Common myeloid progenitor, CD34-positive (primary cell): ENCODE results near the gene MROH7.
"Not testable (repeated sequence)": the region's sequence is repeated elsewhere in the genome, so short reads cannot be mapped to it uniquely, and the experiment has no call there.

Experiments used
- CTCF ChIA-PET: fragments of 350-600 bp; sonication (Branson Sonifier 250); formaldehyde crosslinking; loops from one replicate; lab custom pipeline; 2021; ENCODE audit warnings: antibody characterized with exemption; lab: Charles Lee
- POLR2A ChIA-PET: fragments of 350-600 bp; sonication (Branson Sonifier 250); formaldehyde crosslinking; loops from one replicate; lab custom pipeline; 2021; ENCODE audit warnings: antibody characterized with exemption; lab: Charles Lee
- DNase-seq, 3 donors: peaks; one replicate each; pipeline versions ENCODE4 v3.0.0 to v3.0.0-alpha.2; 2013
- H3K27ac ChIP-seq, 2 experiments: 1 replicate in 1 of 2; 2 replicates in 1 of 2; pipeline ENCODE4 v1.7.0; 2013; ENCODE audit warnings: inconsistent platforms in 2 of 2, low read length in 2 of 2, mild to moderate bottlenecking in 2 of 2, low read depth in 1 of 2, moderate library complexity in 1 of 2; ENCODE audit not compliant: severe bottlenecking in 2 of 2, insufficient read depth in 1 of 2, poor library complexity in 1 of 2
- H3K27me3 ChIP-seq, 5 experiments: replicated peaks in 2 of 5; 1 replicate in 3 of 5; 2 replicates in 2 of 5; pipeline versions ENCODE4 v1.6.1 to v1.7.0; 2013; ENCODE audit warnings: low read length in 4 of 5, mild to moderate bottlenecking in 2 of 5, moderate library complexity in 2 of 5, inconsistent platforms in 1 of 5; ENCODE audit not compliant: insufficient read depth in 5 of 5, control insufficient read depth in 4 of 5
- H3K36me3 ChIP-seq, 4 experiments: 1 replicate in 2 of 4; 2 replicates in 2 of 4; pipeline versions ENCODE4 v1.6.1 to v1.7.0; 2013; ENCODE audit warnings: low read length in 3 of 4, control low read depth in 1 of 4, mild to moderate bottlenecking in 1 of 4; ENCODE audit not compliant: control insufficient read depth in 4 of 4, insufficient read depth in 4 of 4
- H3K4me1 ChIP-seq, 4 experiments: 1 replicate in 3 of 4; 2 replicates in 1 of 4; pipeline versions ENCODE4 v1.6.1 to v1.7.1; 2013; ENCODE audit warnings: low read length in 3 of 4, mild to moderate bottlenecking in 3 of 4, control low read depth in 1 of 4, inconsistent platforms in 1 of 4, moderate library complexity in 1 of 4; ENCODE audit not compliant: control insufficient read depth in 4 of 4, insufficient read depth in 4 of 4; ENCODE audit errors: control extremely low read depth in 1 of 4
- H3K4me3 ChIP-seq, 7 experiments: 1 replicate in 4 of 7; 2 replicates in 3 of 7; pipeline versions ENCODE4 v1.5.1 to v1.7.0; 2013; ENCODE audit warnings: mild to moderate bottlenecking in 7 of 7, low read length in 6 of 7, moderate library complexity in 6 of 7, inconsistent platforms in 2 of 7, low read depth in 2 of 7, control low read depth in 1 of 7; ENCODE audit not compliant: insufficient read depth in 4 of 7, control insufficient read depth in 1 of 7; ENCODE audit errors: extremely low read depth in 1 of 7
- H3K9me3 ChIP-seq, 5 experiments: 1 replicate in 4 of 5; 2 replicates in 1 of 5; pipeline versions ENCODE4 v1.6.1 to v1.7.1; 2013; ENCODE audit warnings: low read length in 4 of 5, mild to moderate bottlenecking in 2 of 5, inconsistent platforms in 1 of 5, low read depth in 1 of 5, moderate library complexity in 1 of 5; ENCODE audit not compliant: control insufficient read depth in 4 of 5, insufficient read depth in 2 of 5; ENCODE audit errors: control extremely low read depth in 1 of 5
- WGBS: methylation state at CpG from one replicate; pipeline ENCODE4 v1.1.5; 2013; ENCODE audit not compliant: insufficient coverage; 5-methylcytosine and 5-hydroxymethylcytosine counted together

MROH7 gene

DNA sequence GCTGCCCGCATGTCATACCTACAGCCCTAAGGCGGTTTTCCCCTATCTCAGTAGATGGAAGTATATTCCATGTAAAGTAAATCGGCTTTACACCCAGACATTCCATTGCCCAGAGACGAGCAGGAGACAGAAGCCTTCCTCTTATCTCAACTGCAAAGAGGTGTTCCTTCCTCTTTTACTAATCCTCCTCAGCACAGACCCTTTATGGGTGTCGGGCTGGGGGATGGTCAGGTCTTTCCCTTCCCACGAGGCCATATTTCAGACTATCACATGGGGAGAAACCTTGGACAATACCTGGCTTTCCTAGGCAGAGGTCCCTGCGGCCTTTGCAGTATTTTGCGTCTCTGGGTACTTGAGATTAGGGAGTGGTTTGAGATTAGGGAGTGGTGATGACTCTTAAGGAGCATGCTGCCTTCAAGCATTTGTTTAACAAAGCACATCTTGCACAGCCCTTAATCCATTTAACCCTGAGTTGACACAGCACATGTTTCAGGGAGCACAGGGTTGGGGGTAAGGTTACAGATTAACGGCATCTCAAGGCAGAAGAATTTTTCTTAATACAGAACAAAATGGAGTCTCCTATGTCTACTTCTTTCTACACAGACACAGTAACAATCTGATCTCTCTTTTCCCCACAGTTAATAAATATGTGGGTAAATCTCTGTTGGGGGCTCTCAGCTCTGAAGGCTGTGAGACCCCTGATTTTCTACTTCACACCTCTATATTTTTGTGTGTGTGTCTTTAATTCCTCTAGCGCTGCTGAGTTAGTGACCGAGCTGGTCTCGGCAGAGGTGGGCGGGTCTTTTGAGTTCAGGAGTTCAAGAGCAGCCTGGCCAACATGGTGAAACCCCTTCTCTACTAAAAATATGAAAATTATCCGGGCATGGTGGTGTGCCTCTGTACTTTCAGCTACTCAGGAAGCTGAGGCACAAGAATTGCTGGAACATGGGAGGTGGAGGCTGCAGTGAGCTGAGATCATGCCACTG lies 4.8 kb upstream of the MROH7 start:
- H3K27me3 ChIP-seq, POLR2A ChIA-PET, DNase-seq, H3K27ac ChIP-seq, H3K4me1 ChIP-seq, H3K4me3 ChIP-seq, H3K9me3 ChIP-seq: not testable (repeated sequence)
- H3K36me3 ChIP-seq = peaks cover 0 to 11% (median 0%) of the 10 kb centered on the region in 4 experiments
- WGBS = 100% methylated on average over 1 of the region's 14 CpGs
- CTCF ChIA-PET = interaction anchor here (1.4 kb wide), 1 partner anchor 14 kb away, joined by 3 read pairs; no protein-coding TSS in a partner anchor

DNA sequence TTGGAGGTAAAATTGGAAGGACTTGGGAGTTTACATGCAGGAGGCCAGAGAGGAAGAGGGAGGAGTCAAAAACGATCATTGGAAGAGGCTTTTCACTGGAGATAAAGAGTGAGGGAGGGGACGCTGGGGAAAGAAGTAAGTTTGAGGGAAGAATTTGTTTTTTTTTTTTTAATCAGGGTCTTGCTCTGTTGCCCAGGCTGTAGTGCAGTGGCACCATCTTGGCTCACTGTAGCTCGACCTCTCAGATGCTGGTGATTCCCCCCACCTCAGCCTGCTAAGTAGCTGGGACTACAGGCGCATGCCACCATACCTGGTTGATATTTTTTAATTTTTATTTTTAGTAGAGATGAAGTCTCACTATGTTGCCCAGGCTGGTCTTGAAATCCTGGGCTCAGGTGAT lies 1.2 kb upstream of the MROH7 start:
- POLR2A ChIA-PET = interaction anchor here (0.6 kb wide), 1 partner anchor 679 kb away, joined by 3 read pairs; no protein-coding TSS in a partner anchor
- no peak for DNase-seq
- CTCF ChIA-PET = interaction anchor here (0.6 to 1.4 kb wide), 2 partner anchors 60 to 855 kb away, joined by 3 to 4 read pairs; no protein-coding TSS in a partner anchor
- peaks cover 0 to 26% (median 12%) of the 10 kb centered on the region in 5 experiments for H3K9me3 ChIP-seq
- no peak overlapping the region for H3K4me3 ChIP-seq
- H3K27me3 ChIP-seq = no peaks in the 10 kb centered on the region
- peaks cover 0 to 4% (median 0%) of the 10 kb centered on the region in 4 experiments for H3K4me1 ChIP-seq
- H3K27ac ChIP-seq = no peak overlapping the region
- peaks cover 0 to 4% (median 1%) of the 10 kb centered on the region in 4 experiments for H3K36me3 ChIP-seq
- WGBS = 68% methylated on average over 2 of the region's 4 CpGs

DNA sequence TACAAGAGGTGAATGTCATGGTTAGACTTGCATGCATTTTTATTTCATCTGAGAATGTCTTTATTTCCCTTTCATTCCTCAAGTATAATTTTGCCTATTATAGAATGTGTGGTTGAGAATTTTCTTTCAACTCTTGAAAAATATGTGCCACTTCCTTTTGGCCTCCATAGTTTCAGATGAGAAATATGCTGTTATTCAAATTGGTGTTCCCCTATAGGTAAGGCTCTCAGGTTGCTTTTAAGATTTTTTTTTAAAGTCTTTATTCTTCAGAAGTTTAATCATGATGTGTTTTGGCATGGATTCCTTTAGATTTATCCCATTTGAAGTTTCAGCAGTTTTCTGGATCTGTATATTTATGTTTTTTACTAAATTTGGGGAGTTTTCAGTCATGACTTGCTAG lies 2.1 kb downstream of the MROH7 start:
- Histone ChIP-seq H3K4me1 (no peaks in the 10 kb centered on the region), H3K36me3 (peaks cover 0 to 3% (median 0%) of the 10 kb centered on the region in 4 experiments), H3K27me3 (no peaks in the 10 kb centered on the region), H3K27ac (no peak overlapping the region), H3K9me3 (peaks cover 0 to 26% (median 12%) of the 10 kb centered on the region in 5 experiments), H3K4me3 (no peak overlapping the region)
- POLR2A ChIA-PET = no interaction called here
- DNase-seq = peak in 2 of 3 donors; percentile 13 to 40
- CTCF ChIA-PET = interaction anchor here (1.1 to 1.2 kb wide), 2 partner anchors 7 to 12 kb away, joined by 3 read pairs; no protein-coding TSS in a partner anchor

DNA sequence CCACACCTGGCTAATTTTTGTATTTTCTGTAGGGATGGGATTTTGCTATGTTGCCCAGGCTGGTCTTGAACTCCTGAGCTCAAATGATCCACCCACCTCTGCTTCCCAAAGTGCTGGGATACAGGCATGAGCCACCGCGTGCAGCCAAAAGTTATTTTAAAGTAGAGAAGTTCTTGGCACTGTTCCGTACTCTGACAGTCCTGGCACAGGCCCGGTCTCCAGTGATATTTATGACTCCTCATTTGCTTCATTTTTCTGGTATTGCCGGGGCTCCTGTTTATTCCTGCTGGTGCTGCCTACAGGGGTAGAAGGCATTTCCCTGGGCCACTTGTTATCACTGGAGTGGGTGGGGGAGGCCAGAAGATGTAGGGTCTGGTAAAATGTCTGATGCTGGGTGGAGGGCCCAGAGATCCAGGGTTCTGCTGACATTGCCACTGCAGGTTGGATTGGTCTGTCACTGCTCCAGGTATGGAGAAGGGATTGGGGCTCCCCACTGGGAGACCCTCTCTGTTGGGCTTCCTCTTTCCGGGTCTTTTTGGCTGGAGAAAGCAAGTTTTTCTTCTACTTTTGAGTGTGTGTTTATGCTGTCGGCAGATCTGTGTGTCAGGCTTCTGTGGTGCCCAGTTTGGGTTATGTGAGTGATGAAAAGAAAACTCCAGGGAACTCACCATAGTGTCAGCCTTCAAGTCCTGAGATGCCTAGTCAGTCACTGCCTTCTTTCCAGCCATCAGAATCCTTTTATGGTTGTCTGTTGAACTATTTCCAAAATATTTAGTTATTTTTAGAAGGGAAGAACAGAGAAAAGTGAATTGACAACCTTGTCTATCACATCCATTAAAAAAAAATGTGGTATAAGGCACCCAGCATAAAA lies 4.5 kb downstream of the MROH7 start:
- no peak overlapping the region for H3K4me3 ChIP-seq
- ChIA-PET CTCF (no interaction called here), POLR2A (no interaction called here)
- no peak overlapping the region for H3K27ac ChIP-seq
- peaks cover 0 to 26% (median 12%) of the 10 kb centered on the region in 5 experiments for H3K9me3 ChIP-seq
- 95% methylated on average over 6 of the region's 7 CpGs for WGBS
- no peak for DNase-seq
- H3K36me3 ChIP-seq = peaks cover 0 to 3% (median 0%) of the 10 kb centered on the region in 4 experiments
- H3K27me3 ChIP-seq = no peaks in the 10 kb centered on the region
- H3K4me1 ChIP-seq = no peaks in the 10 kb centered on the region

GRCh38 chr1:54649130-54649898 lies 7.7 kb downstream of the MROH7 start:
- H3K9me3 ChIP-seq = peaks cover 0 to 5% (median 4%) of the 10 kb centered on the region in 5 experiments
- H3K27ac ChIP-seq = no peak overlapping the region
- peaks cover 4 to 18% (median 12%) of the 10 kb centered on the region in 4 experiments for H3K4me1 ChIP-seq
- POLR2A ChIA-PET = no interaction called here
- 94% methylated on average over 3 of the region's 5 CpGs for WGBS
- no peak for DNase-seq
- no peaks in the 10 kb centered on the region for H3K27me3 ChIP-seq
- CTCF ChIA-PET = no interaction called here
- H3K36me3 ChIP-seq = no peaks in the 10 kb centered on the region
- H3K4me3 ChIP-seq = no peak overlapping the region

- H3K4me3 ChIP-seq = no peak overlapping the region
- CTCF ChIA-PET = interaction anchor here (1.6 kb wide), 1 partner anchor 10 kb away, joined by 4 read pairs; no protein-coding TSS in a partner anchor
- 100% methylated on average over 1 of the region's 1 CpG for WGBS
Measured at GRCh38 chr1:54649921-54650320, 8.3 kb downstream of the MROH7 start.

More at GRCh38 chr1:54649921-54650320, 8.3 kb downstream of the MROH7 start:
- Histone ChIP-seq H3K27me3 (no peaks in the 10 kb centered on the region), H3K27ac (no peak overlapping the region), H3K4me1 (peaks cover 4 to 18% (median 12%) of the 10 kb centered on the region in 4 experiments), H3K36me3 (no peaks in the 10 kb centered on the region), H3K9me3 (peaks cover 0 to 1% (median 0%) of the 10 kb centered on the region in 5 experiments)
- POLR2A ChIA-PET = interaction anchor here (0.5 to 0.6 kb wide), 2 partner anchors 12 to 31 kb away, joined by 3 to 7 read pairs; no protein-coding TSS in a partner anchor
- no peak for DNase-seq
